RCC 7860 (cell line): ENCODE results near the gene FBXL20.
A peak's percentile ranks its signal among the peaks of the same experiment; 100 is the strongest.
"Not testable (repeated sequence)": the region's sequence is repeated elsewhere in the genome, so short reads cannot be mapped to it uniquely, and the experiment has no call there.

ENCODE experiments used
- DNase-seq: peaks from one replicate; pipeline ENCODE4 v3.0.0-alpha.2; 2015; ENCODE audit warnings: low spot score
- FAIRE-seq: peaks from 2 replicates; lab custom pipeline; 2012; peaks lifted over from hg19 to GRCh38; lab: Jason Lieb, UNC

FBXL20 gene

GRCh38 chr17:39261286-39261685 is 140.1 kb downstream of the FBXL20 start:
- FAIRE-seq (no peak), DNase-seq (no peak)

- FAIRE-seq: no peak
- no peak for DNase-seq
Measured at GRCh38 chr17:39252788-39253460, 148.5 kb downstream of the FBXL20 start.

- no peak for DNase-seq
- FAIRE-seq: no peak
Measured at GRCh38 chr17:39251997-39252396, 149.4 kb downstream of the FBXL20 start.

DNA sequence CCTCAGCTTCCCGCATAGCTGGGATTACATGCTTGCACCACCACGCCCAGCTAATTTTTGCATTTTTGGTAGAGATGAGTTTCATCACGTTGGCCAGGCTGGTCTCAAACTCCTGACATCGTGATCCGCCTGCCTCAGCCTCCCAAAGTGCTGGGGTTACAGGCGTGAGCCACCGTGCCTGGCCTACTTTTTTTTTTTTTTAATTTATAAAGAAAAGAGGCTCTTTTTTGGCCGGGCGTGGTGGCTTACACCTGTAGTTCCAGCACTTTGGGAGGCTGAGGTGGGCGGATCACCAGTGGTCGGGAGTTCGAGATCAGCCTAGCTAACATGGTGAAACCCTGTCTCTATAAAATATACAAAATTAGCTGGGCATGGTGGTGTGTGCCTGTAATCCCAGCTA is 151.3 kb downstream of the FBXL20 start:
- DNase-seq, FAIRE-seq: not testable (repeated sequence)

GRCh38 chr17:39246274-39246673 is 155.2 kb downstream of the FBXL20 start:
- FAIRE-seq (no peak), DNase-seq (no peak)

GRCh38 chr17:39244600-39245570 is 156.5 kb downstream of the FBXL20 start:
- DNase-seq (peak; percentile 51), FAIRE-seq (no peak)

GRCh38 chr17:39244016-39244599 is 157.3 kb downstream of the FBXL20 start:
- no peak for FAIRE-seq
- DNase-seq: no peak

DNA sequence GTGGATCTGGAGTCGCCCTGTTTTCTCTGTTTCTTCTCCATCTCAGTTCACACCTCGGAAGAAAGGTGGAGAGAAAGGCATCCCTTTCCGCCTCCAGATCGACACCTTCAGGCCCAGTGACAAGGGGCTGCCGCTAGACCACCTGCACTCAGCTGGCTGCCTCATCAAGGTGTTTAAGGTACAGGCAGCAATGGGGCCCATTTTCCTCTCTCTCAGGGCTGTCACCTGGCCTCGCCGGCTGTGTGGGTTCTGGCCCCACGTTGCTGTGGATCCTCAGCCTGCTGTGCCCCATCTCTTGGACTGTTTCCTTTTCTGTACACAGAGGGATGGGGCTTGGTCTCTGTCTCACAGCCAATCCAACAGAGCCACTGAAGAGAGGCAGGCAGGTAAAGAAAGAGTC is 158.3 kb downstream of the FBXL20 start:
- FAIRE-seq: no peak
- no peak for DNase-seq

DNA sequence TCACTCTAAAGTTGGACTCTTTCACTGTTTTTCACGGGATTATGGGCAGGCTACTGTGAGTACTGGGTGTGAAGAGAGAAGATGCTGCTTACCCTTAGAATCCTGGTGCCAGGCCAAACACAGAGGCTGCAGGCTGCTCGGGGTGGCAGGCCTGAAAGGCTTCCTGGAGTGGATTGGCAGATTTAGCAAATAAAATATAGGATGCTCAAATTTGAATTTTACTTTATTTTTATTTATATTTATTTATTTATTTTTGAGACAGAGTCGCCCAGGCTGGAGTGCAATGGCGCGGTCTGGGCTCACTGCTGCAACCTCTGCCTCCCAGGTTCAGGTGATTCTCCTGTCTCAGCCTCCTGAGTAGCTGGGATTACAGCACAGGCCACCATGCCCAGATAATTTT is 160.8 kb downstream of the FBXL20 start:
- DNase-seq (no peak), FAIRE-seq (no peak)

GRCh38 chr17:39239640-39240314 is 161.6 kb downstream of the FBXL20 start:
- DNase-seq: no peak

GRCh38 chr17:39238311-39238972 is 163.0 kb downstream of the FBXL20 start:
- FAIRE-seq: peak; percentile 62
- peak; percentile 83 for DNase-seq

More at GRCh38 chr17:39239640-39240314, 161.6 kb downstream of the FBXL20 start:
- FAIRE-seq: no peak

GRCh38 chr17:39237586-39237985 is 163.8 kb downstream of the FBXL20 start:
- no peak for DNase-seq
- FAIRE-seq: no peak

GRCh38 chr17:39236981-39237441 is 164.4 kb downstream of the FBXL20 start:
- no peak for FAIRE-seq
- DNase-seq: no peak

- DNase-seq (no peak), FAIRE-seq (no peak)
Measured at GRCh38 chr17:39236450-39236927, 164.9 kb downstream of the FBXL20 start.

DNA sequence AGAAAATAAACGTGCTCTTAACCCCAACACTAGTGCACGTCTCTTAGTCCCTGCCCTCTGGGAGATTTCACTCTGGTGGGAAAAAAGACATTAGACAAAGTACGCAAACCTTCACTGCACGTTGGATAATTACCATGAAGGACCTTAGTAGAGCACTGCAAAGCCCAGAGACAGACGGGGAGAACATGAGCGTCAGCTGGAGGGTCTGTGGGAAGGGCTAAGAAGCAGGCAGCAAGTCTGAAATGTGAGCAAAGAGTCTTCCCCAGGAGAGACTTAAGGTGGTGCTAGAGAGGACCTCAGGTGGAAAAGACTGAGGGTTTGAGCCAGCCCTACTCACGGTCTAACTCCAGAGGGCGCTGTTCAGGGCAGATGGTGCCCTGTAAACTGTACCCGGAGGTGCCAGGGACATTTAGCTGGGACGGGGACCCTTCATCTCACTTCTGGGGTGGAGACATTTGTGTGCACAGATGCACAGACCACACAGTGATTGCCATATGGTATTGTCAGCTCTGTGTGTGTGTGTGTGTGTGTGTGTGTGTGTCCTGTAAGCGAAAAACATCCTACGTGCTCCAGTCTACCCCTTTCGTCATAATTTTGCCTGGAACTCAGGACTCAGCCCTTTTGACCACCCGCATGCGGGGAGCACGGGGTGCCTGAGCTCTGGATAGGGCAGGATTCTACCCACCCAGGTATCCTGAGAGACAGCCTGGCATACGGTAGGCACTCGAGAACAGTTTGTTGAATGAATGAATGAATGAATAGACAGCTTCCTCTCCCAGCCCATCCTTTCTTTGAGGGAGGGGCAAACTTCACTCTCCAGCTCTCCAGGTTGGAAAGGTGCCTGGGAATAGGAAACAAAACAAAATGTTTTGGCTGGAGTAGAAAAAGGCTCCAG is 165.6 kb downstream of the FBXL20 start:
- FAIRE-seq (no peak), DNase-seq (peak; percentile 59)

- DNase-seq (no peak), FAIRE-seq (no peak)
Measured at GRCh38 chr17:39231591-39232551, 169.6 kb downstream of the FBXL20 start.

DNA sequence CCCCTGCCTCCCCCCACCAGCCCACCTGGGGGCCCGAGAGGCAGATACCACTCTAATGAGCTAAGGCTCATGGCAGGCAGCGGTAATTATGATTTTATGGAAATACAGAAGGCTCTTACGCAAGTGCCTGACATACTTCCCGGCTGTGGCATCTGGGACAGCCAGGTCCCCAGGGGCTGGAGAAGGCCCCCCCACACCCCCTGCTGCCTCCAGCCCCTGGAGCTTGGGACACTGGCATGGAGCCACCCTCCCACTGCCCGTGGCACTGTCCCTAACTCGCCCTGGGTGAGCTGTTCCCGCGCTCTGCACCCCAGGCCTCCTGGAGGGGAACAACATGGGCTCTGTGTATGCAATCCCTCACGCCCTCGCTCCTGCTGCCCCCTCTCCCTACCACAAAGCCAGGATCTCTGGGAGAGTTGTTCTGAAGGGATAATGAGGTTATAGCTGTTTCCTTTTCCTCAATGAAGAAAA is 170.3 kb downstream of the FBXL20 start:
- FAIRE-seq (no peak), DNase-seq (no peak)

DNA sequence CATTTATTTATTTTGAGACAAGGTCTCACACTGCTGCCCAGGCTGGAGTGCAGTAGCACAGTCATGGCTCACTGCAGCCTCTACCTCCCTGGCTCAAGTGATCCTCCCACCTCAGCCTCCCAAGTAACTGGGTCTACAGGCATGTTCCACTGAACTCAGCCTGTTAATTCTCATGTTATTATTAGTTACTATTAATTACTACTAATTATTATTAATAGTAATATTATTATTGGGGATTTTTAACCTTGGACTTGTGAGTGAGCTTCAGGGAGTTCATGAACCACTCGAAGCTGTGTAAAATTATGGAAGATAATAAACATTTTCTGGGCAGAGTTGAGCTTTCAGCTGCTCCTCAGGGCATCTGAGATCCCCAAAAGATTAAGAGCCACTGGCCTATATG is 171.1 kb downstream of the FBXL20 start:
- DNase-seq (no peak), FAIRE-seq (no peak)
